Uterus (tissue), 2 donors: ENCODE data around the gene MAP3K10.

Source experiments
- CTCF ChIP-seq, 4 experiments: fragments of 200-600 bp in 2 of 4; fragments of 450-650 bp in 2 of 4; sonication (generic) in 2 of 4; IDR thresholded peaks; one replicate each; pipeline ENCODE4 v1.5.1; 2016 to 2019; ENCODE audit warnings: antibody characterized with exemption in 4 of 4, mild to moderate bottlenecking in 2 of 4, moderate library complexity in 1 of 4
- POLR2A ChIP-seq, 2 donors: fragments of 450-650 bp; IDR thresholded peaks; one replicate each; pipeline ENCODE4 v1.6.1; 2016; ENCODE audit warnings: antibody characterized with exemption in 2 of 2, mild to moderate bottlenecking in 1 of 2, moderate library complexity in 1 of 2

- TF ChIP-seq CTCF (IDR thresholded peaks at IDR 0.05) (no peak), POLR2A (IDR thresholded peaks at IDR 0.05) (no peak)
Measured at GRCh38 chr19:40231544-40232424, 40.6 kb downstream of the MAP3K10 start.
